ENCODE results near the gene ZNF750. TPM values are rescaled to one million over a fixed set of nuclear protein-coding genes. Genes with fewer than 3 reads are reported as not detected.

The ZNF750 gene
- total RNA-seq, 1 donor from 2014 or later: 83.0 TPM

DNA sequence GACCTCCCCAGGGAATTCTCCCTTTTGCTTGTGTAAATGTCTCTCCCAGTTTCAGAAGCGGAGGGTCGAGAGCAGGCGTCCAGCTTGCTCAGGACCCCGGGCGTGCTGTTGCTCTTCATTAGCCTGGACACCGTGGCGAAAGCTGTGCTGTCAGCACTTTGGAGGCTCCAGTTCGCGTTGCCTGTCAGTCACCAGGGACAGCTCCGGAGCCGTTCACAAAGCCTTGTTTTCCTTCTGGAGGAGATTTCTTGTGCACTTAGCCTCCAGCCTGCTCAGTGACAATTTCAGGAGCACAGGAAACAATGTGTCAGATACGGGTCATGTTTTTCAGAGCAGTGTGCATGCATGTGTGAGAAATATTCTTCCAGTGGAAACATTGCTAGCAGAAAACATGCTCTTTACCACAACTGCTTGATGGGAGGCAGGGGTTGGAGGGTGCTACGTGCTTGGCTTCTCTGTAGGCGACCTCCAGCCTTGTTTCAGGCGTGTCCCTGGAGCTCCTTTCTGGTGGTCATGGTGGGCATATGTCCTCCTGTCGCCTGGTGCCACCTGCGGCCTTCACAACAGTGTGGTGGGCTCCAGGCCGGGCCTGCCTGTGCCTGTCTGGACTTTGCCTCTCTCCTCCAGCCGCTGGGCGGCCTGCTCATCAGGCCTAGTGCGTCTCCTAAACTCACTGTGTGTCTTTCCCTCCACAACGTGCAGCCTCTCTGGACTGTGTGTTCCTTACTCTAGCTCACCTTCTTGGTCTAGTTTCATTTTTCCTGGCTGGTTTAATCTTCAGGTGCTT is 29.0 kb downstream of the ZNF750 start:
- Histone ChIP-seq H3K4me3 (no peak overlapping the region), H3K27ac (no peak overlapping the region), H3K4me1 (peaks cover 9% of the 10 kb centered on the region), H3K36me3 (peaks cover 0 to 29% of the 10 kb centered on the region in 2 donors), H3K9me3 (no peaks in the 10 kb centered on the region), H3K27me3 (no peaks in the 10 kb centered on the region)
- intact Hi-C loops (cut with DNase I): no loop called here
- DNase-seq (ENCODE audit: extremely low spot score in 2 of 2): no peak
- TF ChIP-seq, protein P1, sequence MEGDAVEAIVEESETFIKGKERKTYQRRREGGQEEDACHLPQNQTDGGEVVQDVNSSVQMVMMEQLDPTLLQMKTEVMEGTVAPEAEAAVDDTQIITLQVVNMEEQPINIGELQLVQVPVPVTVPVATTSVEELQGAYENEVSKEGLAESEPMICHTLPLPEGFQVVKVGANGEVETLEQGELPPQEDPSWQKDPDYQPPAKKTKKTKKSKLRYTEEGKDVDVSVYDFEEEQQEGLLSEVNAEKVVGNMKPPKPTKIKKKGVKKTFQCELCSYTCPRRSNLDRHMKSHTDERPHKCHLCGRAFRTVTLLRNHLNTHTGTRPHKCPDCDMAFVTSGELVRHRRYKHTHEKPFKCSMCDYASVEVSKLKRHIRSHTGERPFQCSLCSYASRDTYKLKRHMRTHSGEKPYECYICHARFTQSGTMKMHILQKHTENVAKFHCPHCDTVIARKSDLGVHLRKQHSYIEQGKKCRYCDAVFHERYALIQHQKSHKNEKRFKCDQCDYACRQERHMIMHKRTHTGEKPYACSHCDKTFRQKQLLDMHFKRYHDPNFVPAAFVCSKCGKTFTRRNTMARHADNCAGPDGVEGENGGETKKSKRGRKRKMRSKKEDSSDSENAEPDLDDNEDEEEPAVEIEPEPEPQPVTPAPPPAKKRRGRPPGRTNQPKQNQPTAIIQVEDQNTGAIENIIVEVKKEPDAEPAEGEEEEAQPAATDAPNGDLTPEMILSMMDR (IDR thresholded peaks at IDR 0.05): no peak
- TF ChIP-seq POLR2AphosphoS5 (IDR thresholded peaks at IDR 0.05; ENCODE audit: insufficient read depth in 1 of 2, low read depth in 1 of 2) (no peak), POLR2A (IDR thresholded peaks at IDR 0.05) (no peak)

DNA sequence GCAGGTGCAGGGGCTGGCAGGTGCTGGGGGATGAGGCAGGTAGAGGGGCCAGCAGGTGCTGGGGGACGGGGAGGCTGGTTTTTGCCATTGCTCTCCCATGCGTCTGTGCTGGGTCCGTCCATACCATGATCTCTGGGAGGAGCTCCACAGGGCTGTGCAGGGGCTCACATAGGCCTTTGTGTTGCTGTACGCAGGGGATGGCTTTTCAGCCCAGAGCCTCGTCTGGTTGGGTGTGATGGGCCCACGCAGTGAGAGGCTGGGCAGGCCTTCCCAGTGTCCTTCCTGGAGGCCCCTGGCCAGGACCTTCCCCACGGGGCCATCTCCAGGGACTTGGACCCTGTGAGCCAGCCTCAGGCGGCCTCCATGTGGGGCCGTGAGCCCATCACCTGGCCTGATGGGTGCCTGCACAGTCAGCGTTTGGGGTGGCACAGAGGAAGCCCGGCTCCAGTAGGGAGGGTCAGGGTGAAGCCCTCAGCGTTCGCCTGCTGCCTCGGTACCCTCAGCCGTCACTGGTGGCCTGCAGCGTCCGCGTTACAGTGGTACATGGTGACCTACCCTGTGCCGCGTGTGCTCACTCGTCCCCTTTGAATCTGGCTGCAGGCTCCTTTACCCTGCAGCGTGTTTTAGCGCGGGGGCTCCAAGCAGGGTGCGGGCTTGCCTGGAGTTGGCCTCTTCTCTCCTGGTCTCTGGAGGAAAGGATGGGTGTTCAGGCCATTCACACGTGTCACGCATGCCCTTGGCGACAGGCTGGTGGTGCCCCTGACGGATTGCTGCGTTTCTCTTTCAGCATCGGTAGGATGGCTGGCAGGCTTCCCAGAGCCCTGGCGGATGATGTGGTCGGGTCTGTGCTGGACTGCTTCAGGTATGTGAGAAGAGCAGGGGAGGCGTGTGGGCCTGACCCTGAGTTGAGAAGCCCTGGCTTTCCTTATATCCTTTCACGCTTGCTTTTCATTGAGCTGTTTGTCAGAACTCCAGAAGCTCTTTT is 30.6 kb downstream of the ZNF750 start:
- H3K4me1 ChIP-seq: peaks cover 22% of the 10 kb centered on the region
- DNase-seq (ENCODE audit: extremely low spot score in 2 of 2): no peak
- TF ChIP-seq, protein P1 (IDR thresholded peaks at IDR 0.05): no peak
- TF ChIP-seq POLR2AphosphoS5 (IDR thresholded peaks at IDR 0.05; ENCODE audit: insufficient read depth in 1 of 2, low read depth in 1 of 2) (no peak), POLR2A (IDR thresholded peaks at IDR 0.05) (no peak)

DNA sequence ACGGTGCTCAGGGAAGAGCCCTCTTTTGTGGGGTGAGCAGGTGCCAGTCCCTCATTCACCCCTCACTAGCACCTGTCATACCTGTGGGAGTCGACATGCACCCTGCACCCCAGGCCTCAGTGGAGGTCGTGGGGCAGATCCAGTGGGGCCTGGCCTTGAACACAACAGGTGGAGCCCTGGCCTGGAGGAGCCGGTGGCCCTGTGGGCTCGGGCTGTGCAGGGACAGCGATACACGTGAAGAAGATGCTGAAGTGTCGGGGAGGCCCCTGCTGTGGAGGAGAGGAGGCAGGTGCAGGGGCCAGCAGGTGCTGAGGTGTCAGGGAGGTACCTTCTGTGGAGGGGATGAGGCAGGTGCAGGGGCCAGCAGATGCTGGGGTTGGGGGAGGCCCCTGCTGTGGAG is 31.8 kb downstream of the ZNF750 start:
- no peak overlapping the region for H3K27ac ChIP-seq
- intact Hi-C loops (cut with DNase I): no loop called here
- peaks cover 0 to 19% of the 10 kb centered on the region in 2 donors for H3K36me3 ChIP-seq
- no peaks in the 10 kb centered on the region for H3K9me3 ChIP-seq
- no peak for DNase-seq (ENCODE audit: extremely low spot score in 2 of 2)
- H3K27me3 ChIP-seq: no peaks in the 10 kb centered on the region
- H3K4me1 ChIP-seq: peaks cover 24% of the 10 kb centered on the region
- H3K4me3 ChIP-seq: no peak overlapping the region
- TF ChIP-seq POLR2AphosphoS5 (IDR thresholded peaks at IDR 0.05; ENCODE audit: insufficient read depth in 1 of 2, low read depth in 1 of 2): no peak
- TF ChIP-seq POLR2A (IDR thresholded peaks at IDR 0.05): no peak
- TF ChIP-seq, protein P1 (IDR thresholded peaks at IDR 0.05): no peak

More for the DNA sequence above, 30.6 kb downstream of the ZNF750 start:
- H3K27me3 ChIP-seq: no peaks in the 10 kb centered on the region
- no peak overlapping the region for H3K4me3 ChIP-seq
- intact Hi-C loops (cut with DNase I): no loop called here
- no peaks in the 10 kb centered on the region for H3K9me3 ChIP-seq
- peaks cover 0 to 19% of the 10 kb centered on the region in 2 donors for H3K36me3 ChIP-seq
- no peak overlapping the region for H3K27ac ChIP-seq

DNA sequence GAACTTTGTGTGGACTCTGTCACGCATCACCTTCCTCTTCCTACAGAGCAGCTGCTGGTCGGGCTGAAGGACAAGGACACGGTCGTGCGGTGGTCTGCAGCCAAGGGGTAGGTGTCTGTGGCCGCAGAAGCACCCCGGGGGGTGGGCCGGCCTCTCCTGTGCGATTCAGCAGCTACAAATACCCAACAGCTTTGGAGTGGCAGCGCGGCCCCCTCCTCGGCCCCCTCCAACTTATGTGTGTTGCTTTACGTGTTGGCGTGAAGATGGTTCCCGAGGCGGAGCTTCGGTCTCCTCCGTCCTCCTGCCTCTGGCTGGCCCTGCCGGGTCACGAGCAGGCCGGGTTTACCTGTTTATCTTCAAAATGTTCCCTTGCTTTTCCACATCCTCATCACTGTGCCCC is 32.3 kb downstream of the ZNF750 start:
- H3K4me1 ChIP-seq: peaks cover 24% of the 10 kb centered on the region
- peaks cover 0 to 19% of the 10 kb centered on the region in 2 donors for H3K36me3 ChIP-seq
- intact Hi-C loops (cut with DNase I): no loop called here
- no peaks in the 10 kb centered on the region for H3K27me3 ChIP-seq
- no peak for TF ChIP-seq POLR2AphosphoS5 (IDR thresholded peaks at IDR 0.05; ENCODE audit: insufficient read depth in 1 of 2, low read depth in 1 of 2)
- no peak for TF ChIP-seq POLR2A (IDR thresholded peaks at IDR 0.05)
- DNase-seq (ENCODE audit: extremely low spot score in 2 of 2): no peak
- H3K27ac ChIP-seq: no peak overlapping the region
- H3K4me3 ChIP-seq: no peak overlapping the region
- no peaks in the 10 kb centered on the region for H3K9me3 ChIP-seq

DNA sequence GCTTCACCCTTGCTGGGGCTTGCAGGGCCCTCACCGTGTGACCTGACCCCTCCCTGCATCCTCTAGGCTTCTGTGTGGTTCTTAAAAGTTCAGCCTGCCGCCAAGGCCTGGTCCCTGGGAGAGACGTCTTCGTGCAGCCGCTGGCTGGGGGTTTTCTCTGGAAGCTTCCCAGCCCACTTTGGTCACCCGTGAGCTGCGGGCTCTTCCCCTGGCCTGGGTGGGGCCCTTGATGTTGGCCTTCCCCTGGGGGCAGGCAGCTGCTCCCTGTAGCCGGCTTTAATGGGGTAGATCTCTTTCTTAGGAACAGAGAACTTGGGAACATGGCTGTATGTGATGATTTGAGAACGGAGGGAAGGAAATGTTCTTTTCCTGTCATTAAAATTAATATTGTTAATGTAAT is 32.7 kb downstream of the ZNF750 start:
- no peak for DNase-seq (ENCODE audit: extremely low spot score in 2 of 2)
- intact Hi-C loops (cut with DNase I): no loop called here
- Histone ChIP-seq H3K4me3 (no peak overlapping the region), H3K27ac (no peak overlapping the region), H3K36me3 (peaks cover 0 to 19% of the 10 kb centered on the region in 2 donors), H3K27me3 (no peaks in the 10 kb centered on the region), H3K9me3 (no peaks in the 10 kb centered on the region), H3K4me1 (peaks cover 24% of the 10 kb centered on the region)
- no peak for TF ChIP-seq POLR2AphosphoS5 (IDR thresholded peaks at IDR 0.05; ENCODE audit: insufficient read depth in 1 of 2, low read depth in 1 of 2)
- TF ChIP-seq, protein P1 (IDR thresholded peaks at IDR 0.05): no peak
- TF ChIP-seq POLR2A (IDR thresholded peaks at IDR 0.05): no peak
